K562 (cell line): ENCODE measurements around the gene STYX. TPM values are rescaled to one million over a fixed set of nuclear protein-coding genes. Genes with fewer than 3 reads are reported as not detected.

Experiments
- ARID3B ChIP-seq: fragments of 250-450 bp; sonication (Bioruptor Pico); IDR thresholded peaks from 2 replicates; pipeline ENCODE4 v1.4.0; 2020; ENCODE audit warnings: borderline replicate concordance
- CBFA2T2 ChIP-seq: fragments of 450-650 bp; conservative IDR thresholded peaks from 2 replicates; pipeline ENCODE4 v1.6.1; 2017; ENCODE audit warnings: mild to moderate bottlenecking
- FOXK2 ChIP-seq, 2 experiments: fragments of 450-650 bp; IDR thresholded peaks in 1 of 2; conservative IDR thresholded peaks in 1 of 2; 2 replicates each; pipeline ENCODE4 v1.6.1; 2016; ENCODE audit warnings: low read depth in 2 of 2, mild to moderate bottlenecking in 1 of 2
- IRF9 ChIP-seq: fragments of 450-650 bp; IDR thresholded peaks from 2 replicates; pipeline ENCODE4 v1.6.1; 2016; ENCODE audit warnings: missing biosample characterization, missing genetic modification characterization
- MECOM ChIP-seq: fragments of 250-450 bp; sonication (Bioruptor Pico); IDR thresholded peaks from 2 replicates; pipeline ENCODE4 v1.8.0; 2022; ENCODE audit warnings: inconsistent platforms
- RBM34 ChIP-seq: fragments of 200-400 bp; formaldehyde crosslinking; IDR thresholded peaks from 2 replicates; pipeline ENCODE4 v1.6.1; 2018; ENCODE audit warnings: low read length, borderline replicate concordance; ENCODE audit not compliant: insufficient read depth
- STAG1 ChIP-seq: sonication (generic); formaldehyde crosslinking; IDR thresholded peaks from 2 replicates; pipeline ENCODE4 v1.5.0; 2020; ENCODE audit warnings: missing genetic modification reagents, borderline replicate concordance
- U2AF1 ChIP-seq: fragments of 200-400 bp; formaldehyde crosslinking; optimal IDR thresholded peaks from 2 replicates; pipeline ENCODE3; 2017; ENCODE audit warnings: mild to moderate bottlenecking, low read depth, low read length, moderate library complexity
- polyA plus RNA-seq, 8 experiments: library from polyadenylated mRNA; depleted of rRNA in 4 of 8; stranded (reverse) in 5 of 8; unstranded in 3 of 8; fragments of >200 nt; fragmentation: Nextera tagmentation in 2 of 8; fragmentation: Illumina TruSeq in 1 of 8; extraction: Ambion mirVana in 2 of 8; extraction: Trizol in 1 of 8; gene quantifications; 2 replicates each; pipeline versions ENCODE4 v1.2.1 to v1.2.3, GENCODE V29; 2011 to 2014; ENCODE audit warnings: inconsistent platforms in 1 of 8, missing spikeins in 1 of 8
- total RNA-seq, 7 experiments: library from RNA; depleted of rRNA in 6 of 7; stranded (reverse); fragments of >200 nt in 6 of 7; fragmentation: Illumina TruSeq in 2 of 7; extraction: Trizol in 2 of 7; gene quantifications; 2 replicates each; pipeline versions ENCODE4 v1.2.1 to v1.2.3, GENCODE V29; 2011 to 2021; ENCODE audit warnings: low replicate concordance in 1 of 7
- TF ChIP-seq, protein P1 (sequence below): sonication (generic); formaldehyde crosslinking; IDR thresholded peaks from 2 replicates; pipeline ENCODE4 v1.9.0; 2022; ENCODE audit warnings: mild to moderate bottlenecking, missing genetic modification reagents

Gene STYX
- total and polyA plus RNA-seq, 9 of the 15 experiments (the other 6 are each of a cell fraction or from before 2014, with no cell fraction given) = 5.0 to 15.4 (median 10.6) TPM

- peak; percentile 18 for TF ChIP-seq CBFA2T2
- TF ChIP-seq STAG1 (CRISPR knock-in tag) = no peak
- no peak for TF ChIP-seq FOXK2 (conservative IDR thresholded peaks at IDR 0.05 in 1 of 2, IDR thresholded peaks at IDR 0.05 in 1 of 2; ENCODE audit: low read depth in 2 of 2)
- TF ChIP-seq, protein P1, sequence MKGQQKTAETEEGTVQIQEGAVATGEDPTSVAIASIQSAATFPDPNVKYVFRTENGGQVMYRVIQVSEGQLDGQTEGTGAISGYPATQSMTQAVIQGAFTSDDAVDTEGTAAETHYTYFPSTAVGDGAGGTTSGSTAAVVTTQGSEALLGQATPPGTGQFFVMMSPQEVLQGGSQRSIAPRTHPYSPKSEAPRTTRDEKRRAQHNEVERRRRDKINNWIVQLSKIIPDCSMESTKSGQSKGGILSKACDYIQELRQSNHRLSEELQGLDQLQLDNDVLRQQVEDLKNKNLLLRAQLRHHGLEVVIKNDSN = no peak
- no peak for TF ChIP-seq MECOM (CRISPR knock-in tag)
- TF ChIP-seq U2AF1 = no peak
- TF ChIP-seq ARID3B = no peak
- no peak for TF ChIP-seq IRF9 (tag)
- TF ChIP-seq RBM34 = no peak
These were observed 37.6 kb upstream of the STYX start (continued) for GRCh38 chr14:52692248-52692962.
